Muscle layer of colon (tissue), 2 donors: ENCODE data around the gene GCGR.
"Not testable (repeated sequence)": the region's sequence is repeated elsewhere in the genome, so short reads cannot be mapped to it uniquely, and the experiment has no call there.

Experiments
- H3K27ac ChIP-seq: one replicate; pipeline ENCODE4 v1.7.0; 2013; ENCODE audit warnings: low read depth, mild to moderate bottlenecking, low read length, moderate library complexity
- H3K27me3 ChIP-seq, 2 donors: one replicate each; pipeline ENCODE4 v1.7.0; 2013; ENCODE audit warnings: low read length in 2 of 2, mild to moderate bottlenecking in 2 of 2; ENCODE audit not compliant: insufficient read depth in 2 of 2, control insufficient read depth in 1 of 2
- H3K36me3 ChIP-seq: one replicate; pipeline ENCODE4 v1.7.0; 2013; ENCODE audit warnings: mild to moderate bottlenecking, low read length; ENCODE audit not compliant: insufficient read depth
- H3K4me1 ChIP-seq: one replicate; pipeline ENCODE4 v1.7.0; 2013; ENCODE audit warnings: mild to moderate bottlenecking, low read length; ENCODE audit not compliant: insufficient read depth
- H3K4me3 ChIP-seq, 2 donors: one replicate each; pipeline ENCODE4 v1.7.0; 2013; ENCODE audit warnings: low read length in 2 of 2, low read depth in 1 of 2, mild to moderate bottlenecking in 1 of 2, moderate library complexity in 1 of 2
- H3K9ac ChIP-seq: one replicate; pipeline ENCODE4 v1.7.0; 2013; ENCODE audit warnings: low read length
- H3K9me3 ChIP-seq: one replicate; pipeline ENCODE4 v1.7.0; 2013; ENCODE audit warnings: mild to moderate bottlenecking, low read length
- donor health status: abdominal sarcoma.
- donor health status: Adenocarcinoma of cecum.

GCGR gene

DNA sequence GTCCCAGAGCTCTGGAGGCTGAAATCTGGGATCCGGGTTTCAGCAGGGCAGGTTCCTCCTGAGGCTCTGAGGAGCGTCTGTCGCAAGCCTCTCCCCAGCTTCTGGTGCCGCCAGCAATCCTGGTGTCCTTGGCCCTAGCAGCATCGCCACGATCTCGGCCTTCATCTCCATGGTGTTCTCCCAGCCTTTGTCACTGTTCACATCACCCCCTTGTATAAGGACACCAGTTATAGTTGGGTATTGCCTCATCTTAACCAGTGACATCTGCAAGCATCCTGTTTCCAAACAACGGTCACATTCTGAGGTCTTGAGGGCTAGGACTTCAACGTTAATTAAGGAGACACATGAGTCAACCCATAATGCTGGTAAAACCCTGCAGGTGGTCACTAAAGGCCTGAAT is 33.7 kb downstream of the GCGR start:
- peaks cover 7% of the 10 kb centered on the region for H3K4me1 ChIP-seq
- H3K36me3 ChIP-seq = peaks cover 6% of the 10 kb centered on the region
- H3K4me3 ChIP-seq = no peak overlapping the region
- H3K9me3 ChIP-seq = no peaks in the 10 kb centered on the region
- no peak overlapping the region for H3K9ac ChIP-seq
- no peak overlapping the region for H3K27ac ChIP-seq
- H3K27me3 ChIP-seq = no peaks in the 10 kb centered on the region

DNA sequence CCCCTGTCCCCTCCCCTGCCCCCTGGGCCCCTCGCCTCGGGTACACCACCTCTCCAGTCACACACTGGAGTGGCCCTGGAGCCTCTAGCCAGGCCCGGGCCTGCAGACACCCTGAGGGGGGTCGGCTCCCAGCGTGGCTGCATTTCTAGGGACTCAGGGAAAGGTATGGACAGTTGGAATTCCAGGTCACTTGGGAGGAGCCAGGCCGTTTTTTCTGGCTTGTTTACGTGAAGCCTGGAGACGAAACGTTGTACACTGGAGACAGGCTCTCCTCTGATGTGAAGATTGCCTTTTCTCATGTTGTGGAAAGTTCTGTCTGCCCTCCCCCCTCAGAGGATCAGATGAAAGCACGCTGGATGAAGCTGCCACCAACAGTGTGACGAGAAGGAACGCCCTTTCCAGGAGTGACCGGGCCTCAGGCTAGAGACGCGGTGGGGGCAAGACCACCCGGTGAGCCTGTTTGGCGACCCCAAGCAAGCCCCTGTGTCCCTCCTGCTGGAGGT is 34.9 kb downstream of the GCGR start:
- peaks cover 15% of the 10 kb centered on the region for H3K36me3 ChIP-seq
- peaks cover 4% of the 10 kb centered on the region for H3K4me1 ChIP-seq
- no peak overlapping the region for H3K9ac ChIP-seq
- H3K27ac ChIP-seq = no peak overlapping the region
- no peak overlapping the region for H3K4me3 ChIP-seq
- H3K27me3 ChIP-seq = no peaks in the 10 kb centered on the region
- H3K9me3 ChIP-seq = no peaks in the 10 kb centered on the region

DNA sequence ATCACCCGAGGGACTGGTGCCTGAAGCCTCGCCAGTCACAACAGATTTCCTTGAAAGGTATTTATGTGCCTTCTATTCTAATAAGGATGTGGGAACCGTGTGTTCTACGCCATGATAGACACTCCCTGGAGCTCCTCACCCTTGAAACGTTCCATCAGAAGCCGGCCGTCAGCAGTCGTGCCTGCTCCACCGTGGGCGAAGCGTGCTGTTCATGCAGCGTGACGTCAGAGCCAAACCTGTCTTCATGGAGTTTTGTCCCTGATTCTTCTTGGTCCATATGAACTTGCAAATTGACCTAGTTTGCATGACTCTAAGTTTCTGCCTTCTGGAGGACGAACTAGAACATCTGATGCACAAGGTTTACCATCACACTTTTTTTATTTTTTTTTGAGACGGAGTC is 35.4 kb downstream of the GCGR start:
- Histone ChIP-seq H3K36me3 (peaks cover 19% of the 10 kb centered on the region), H3K9ac (no peak overlapping the region), H3K27me3 (no peaks in the 10 kb centered on the region), H3K9me3 (no peaks in the 10 kb centered on the region), H3K27ac (no peak overlapping the region), H3K4me3 (no peak overlapping the region), H3K4me1 (no peaks in the 10 kb centered on the region)

DNA sequence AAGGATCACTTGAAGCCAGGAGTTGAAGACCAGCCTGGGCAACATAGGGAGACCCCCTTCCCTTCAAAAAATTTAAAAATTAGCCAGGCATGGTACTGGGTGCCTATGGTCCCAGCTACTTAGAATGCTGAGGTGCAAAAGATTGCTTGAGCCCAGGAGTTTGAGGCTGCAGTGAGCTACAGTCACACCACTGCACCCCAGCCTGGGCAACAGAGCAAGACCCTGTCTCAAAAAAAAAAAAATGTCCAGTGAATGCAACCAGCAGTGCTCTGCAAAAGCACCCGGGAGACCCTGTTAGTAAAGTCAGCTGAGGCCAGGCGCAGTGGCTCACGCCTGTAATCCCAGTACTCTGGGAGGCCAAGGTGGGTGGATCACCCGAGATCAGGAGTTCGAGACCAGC is 36.1 kb downstream of the GCGR start:
- not testable (repeated sequence) for H3K9me3 ChIP-seq, H3K4me3 ChIP-seq, H3K9ac ChIP-seq, H3K4me1 ChIP-seq, H3K27me3 ChIP-seq, H3K27ac ChIP-seq
- H3K36me3 ChIP-seq = peaks cover 27% of the 10 kb centered on the region

DNA sequence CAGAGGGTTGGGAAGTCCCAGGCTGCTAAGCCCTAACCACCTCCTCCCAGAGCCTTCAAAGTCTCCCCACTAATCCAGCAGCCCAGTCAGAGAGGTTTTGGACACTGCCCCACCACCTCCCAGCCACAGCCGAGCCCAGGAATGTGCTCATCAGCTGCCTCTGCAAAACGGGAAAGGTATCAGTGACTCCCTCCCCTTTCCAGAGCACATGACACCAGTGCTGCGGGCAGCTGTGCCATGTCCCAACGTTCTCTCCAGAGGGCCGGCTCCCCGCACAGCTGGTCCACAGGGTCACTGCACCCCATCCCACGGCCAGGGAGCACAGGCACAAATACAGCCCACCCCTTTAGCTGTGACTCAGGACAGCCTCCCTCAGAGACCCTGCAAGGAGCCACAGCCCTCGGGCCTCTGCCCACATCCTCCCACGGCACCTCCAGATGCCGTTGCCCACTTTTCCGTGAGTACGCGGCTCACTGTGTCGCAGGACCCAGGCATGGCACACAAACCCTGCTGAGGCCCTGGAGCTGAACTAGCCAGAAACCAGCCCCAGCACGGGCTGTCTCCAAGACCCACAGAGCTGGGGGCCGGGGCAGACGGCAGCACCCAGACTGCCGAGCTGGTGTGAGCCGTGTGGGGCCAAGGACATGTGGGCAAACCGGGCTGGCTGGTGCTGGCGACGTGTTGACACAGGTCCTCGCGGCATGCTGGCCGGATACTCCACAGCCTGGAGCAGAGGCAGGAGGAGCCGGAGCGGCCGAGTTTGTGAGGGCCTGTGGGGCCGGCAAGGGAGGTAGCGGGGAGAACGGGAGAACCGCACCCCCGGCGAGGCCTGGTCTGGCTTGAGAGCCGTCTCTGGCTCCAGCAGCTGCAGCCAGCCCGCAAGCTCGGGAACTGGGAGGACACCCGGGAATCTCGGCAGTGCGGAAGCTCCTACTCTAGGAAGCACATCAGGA is 37.2 kb downstream of the GCGR start:
- no peak overlapping the region for H3K27ac ChIP-seq
- H3K9ac ChIP-seq = no peak overlapping the region
- no peaks in the 10 kb centered on the region for H3K4me1 ChIP-seq
- H3K36me3 ChIP-seq = peaks cover 37% of the 10 kb centered on the region
- H3K9me3 ChIP-seq = no peaks in the 10 kb centered on the region
- no peak overlapping the region for H3K4me3 ChIP-seq
- H3K27me3 ChIP-seq = no peaks in the 10 kb centered on the region

DNA sequence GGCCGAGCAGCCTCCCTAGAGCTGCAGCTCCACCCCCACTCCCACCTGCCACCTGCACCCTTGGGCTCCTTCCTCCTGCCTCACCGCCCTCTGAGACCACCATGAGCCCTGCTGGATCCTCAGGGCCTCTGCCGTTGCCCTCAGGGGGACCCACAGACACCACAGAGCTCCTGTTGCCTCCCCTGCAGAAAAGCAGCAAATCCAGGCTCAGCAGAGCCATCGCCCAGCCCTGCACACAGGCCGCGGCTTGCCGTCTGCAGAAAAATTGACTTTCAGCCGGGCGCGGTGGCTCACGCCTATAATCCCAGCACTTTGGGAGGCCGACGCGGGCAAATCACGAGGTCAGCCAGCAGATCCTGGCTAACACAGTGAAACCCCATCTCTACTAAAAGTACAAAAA is 37.9 kb downstream of the GCGR start:
- Histone ChIP-seq H3K27ac (no peak overlapping the region), H3K9me3 (no peaks in the 10 kb centered on the region), H3K4me1 (no peaks in the 10 kb centered on the region), H3K27me3 (no peaks in the 10 kb centered on the region), H3K4me3 (no peak overlapping the region), H3K36me3 (peaks cover 45% of the 10 kb centered on the region), H3K9ac (no peak overlapping the region)

DNA sequence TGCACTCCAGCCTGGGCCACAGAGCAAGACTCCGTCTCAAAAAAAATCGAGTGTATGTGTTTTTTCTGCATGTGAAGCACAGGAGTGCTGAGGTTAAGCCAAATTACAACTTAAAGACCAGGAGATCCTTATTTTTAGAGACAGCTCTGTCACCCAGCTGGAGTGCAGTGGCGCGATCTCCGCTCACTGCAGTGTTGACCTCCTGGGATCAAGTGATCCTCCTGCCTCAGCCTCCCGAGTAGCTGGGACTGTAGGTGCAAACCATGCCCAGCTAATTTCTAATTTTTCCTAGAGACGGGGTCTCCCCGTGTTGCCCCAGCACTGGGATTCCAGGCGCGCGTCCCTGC is 38.4 kb downstream of the GCGR start:
- Histone ChIP-seq H3K4me1 (no peaks in the 10 kb centered on the region), H3K9ac (no peak overlapping the region), H3K27ac (no peak overlapping the region), H3K27me3 (no peaks in the 10 kb centered on the region), H3K4me3 (no peak overlapping the region), H3K36me3 (peaks cover 50% of the 10 kb centered on the region), H3K9me3 (no peaks in the 10 kb centered on the region)

DNA sequence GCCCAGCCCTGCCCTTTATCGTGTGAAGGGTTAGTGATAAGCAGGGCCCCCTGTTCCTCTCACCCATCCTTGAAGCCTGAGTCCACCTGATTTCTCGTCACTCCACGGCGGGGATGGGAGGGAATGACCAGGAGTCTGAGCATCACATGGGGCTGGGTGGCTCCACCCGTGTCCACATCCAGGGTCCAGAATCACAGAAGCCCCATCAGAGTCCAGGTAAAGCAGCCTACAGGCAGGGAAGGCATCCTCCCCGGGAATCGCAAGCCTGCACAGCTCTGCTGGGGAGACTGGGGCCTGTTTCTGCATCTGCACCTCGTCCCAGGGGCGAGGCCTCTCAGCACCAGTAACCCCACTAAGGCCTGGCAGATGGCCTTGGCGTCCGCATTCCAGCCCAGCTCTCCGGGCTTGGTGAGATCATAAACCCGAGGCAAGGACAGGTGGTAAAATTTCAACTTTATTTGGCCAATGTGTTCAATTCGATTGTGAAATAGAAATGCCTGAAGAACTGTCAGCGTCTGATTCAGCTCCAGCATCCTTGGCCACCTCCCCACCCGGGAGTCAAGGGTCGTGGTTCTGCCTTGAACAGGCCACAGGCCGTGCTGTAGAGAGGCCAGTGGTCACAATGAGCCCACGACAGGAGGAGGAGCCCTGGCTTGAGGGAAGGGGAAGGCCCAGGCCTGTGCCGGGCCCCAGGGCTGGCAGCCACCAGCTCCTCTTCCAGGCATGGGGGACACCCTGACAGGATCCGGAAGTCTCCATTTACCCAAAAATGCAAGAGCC is 39.0 kb downstream of the GCGR start:
- Histone ChIP-seq H3K36me3 (peaks cover 51% of the 10 kb centered on the region), H3K27ac (no peak overlapping the region), H3K4me1 (no peaks in the 10 kb centered on the region), H3K9me3 (no peaks in the 10 kb centered on the region), H3K4me3 (no peak overlapping the region), H3K27me3 (no peaks in the 10 kb centered on the region), H3K9ac (no peak overlapping the region)

DNA sequence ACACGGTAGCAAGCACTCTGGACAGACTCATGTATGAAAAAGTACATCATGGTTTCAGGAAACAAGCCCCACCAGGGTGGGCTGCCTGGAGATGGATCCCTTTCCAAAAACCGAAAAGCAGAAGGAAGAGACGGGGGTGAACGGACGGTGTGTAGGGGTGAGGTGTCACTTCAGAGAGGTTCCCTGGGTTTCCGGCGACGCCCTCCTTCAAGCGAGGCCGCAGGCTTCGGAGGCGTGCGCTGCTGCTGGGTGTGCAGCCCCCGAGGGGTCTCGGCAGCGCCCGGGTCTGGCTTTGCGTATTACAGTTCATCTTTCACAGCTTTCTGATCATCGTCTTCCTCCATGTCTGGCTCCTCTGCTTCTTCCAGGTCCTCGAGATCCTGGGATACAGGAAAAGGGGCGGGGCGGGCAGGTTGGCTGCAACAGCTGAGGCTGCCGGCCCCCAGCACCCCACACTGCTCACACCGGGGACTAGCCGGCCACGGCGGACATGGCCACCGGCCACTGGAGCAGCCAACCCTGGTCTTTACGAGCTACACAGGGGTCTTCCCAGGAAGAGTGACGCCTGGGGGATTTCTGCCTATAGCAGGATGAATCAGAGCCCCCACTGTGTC is 39.9 kb downstream of the GCGR start:
- no peaks in the 10 kb centered on the region for H3K27me3 ChIP-seq
- no peak overlapping the region for H3K4me3 ChIP-seq
- no peaks in the 10 kb centered on the region for H3K9me3 ChIP-seq
- no peaks in the 10 kb centered on the region for H3K4me1 ChIP-seq
- H3K36me3 ChIP-seq = peaks cover 51% of the 10 kb centered on the region
- H3K27ac ChIP-seq = no peak overlapping the region
- no peak overlapping the region for H3K9ac ChIP-seq

DNA sequence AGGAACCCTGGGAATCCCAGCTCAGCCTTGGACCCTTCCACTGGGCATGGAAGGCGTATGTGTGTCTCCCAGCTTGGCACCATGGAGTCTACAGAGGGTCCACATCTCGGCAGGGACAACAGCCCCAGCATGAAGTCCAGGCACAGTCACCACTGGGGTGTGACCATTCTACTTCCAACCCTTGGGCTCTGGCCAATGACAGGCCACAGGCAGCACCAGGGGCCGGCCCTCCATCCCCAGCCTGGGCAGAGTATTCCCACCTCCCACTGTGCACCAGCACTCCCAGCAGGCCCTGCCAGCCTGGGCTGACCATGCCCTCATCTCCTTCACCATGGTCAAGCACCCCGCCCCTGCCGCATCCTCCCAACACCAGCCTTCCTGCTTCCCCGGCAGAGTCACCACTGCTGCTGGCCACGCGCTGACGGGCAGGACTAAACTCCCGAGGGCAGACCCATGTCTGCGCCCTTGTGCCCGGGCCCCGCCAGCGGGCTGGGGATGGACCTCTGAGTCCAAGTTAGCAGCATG is 40.4 kb downstream of the GCGR start:
- Histone ChIP-seq H3K27me3 (no peaks in the 10 kb centered on the region), H3K4me1 (no peaks in the 10 kb centered on the region), H3K27ac (no peak overlapping the region), H3K4me3 (no peak overlapping the region), H3K9ac (no peak overlapping the region), H3K36me3 (peaks cover 51% of the 10 kb centered on the region), H3K9me3 (no peaks in the 10 kb centered on the region)

DNA sequence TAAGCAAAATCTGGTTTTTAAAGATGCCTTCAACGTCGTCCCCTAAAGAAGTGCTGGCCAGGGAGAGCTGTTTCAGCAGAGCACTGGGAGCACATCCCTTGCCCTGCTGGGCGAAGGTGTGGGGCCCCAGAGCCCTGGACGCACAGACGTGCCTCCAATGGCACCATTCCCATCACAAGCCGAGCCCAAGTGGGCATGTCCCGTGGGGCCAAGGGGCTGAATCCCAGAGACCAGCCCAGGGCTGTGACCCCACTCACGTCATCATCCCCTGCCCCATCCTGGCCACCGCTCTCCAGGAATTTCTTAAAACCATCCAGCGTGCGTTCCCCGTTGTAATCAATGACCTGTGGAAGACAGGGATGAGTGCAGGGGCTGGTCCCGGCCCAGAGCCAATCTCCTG is 40.9 kb downstream of the GCGR start:
- Histone ChIP-seq H3K36me3 (peaks cover 51% of the 10 kb centered on the region), H3K27me3 (no peaks in the 10 kb centered on the region), H3K9me3 (no peaks in the 10 kb centered on the region), H3K9ac (no peak overlapping the region), H3K4me1 (no peaks in the 10 kb centered on the region), H3K4me3 (no peak overlapping the region), H3K27ac (no peak overlapping the region)
